HG02623 (cell line): Measurements from ENCODE around the gene GP1BA.

Source experiments
- ATAC-seq: cut with Tn5 transposase; IDR thresholded peaks from one replicate; pipeline ENCODE4 v1.9.1; 2021; ENCODE audit warnings: moderate library complexity; ENCODE audit not compliant: unreplicated experiment

The GP1BA gene

DNA sequence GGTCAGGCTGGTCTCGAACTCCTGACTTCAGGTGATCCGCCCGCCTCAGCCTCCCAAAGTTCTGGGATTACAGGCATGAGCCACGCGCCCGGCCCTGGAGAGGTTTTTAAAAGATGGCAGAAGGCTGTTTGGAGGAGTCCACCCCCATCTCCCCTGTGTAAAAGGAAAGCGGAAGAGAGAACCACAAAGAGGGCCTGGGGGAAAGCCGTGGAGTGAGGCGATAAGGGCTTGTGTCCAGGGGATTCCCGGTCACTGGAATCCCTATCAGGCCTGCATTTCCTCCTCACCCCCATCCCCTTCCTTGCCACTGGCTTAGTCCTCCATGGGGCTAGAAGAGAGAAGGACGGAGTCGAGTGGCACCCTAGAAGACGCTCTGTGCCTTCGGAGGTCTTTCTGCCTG, at the start of gene GP1BA:
Gene GP1BA (plus strand): TSS at position 315 of the 400 bp plus-strand sequence. CDS start 328 bp downstream, outside the sequence.
- ATAC-seq: no peak

DNA sequence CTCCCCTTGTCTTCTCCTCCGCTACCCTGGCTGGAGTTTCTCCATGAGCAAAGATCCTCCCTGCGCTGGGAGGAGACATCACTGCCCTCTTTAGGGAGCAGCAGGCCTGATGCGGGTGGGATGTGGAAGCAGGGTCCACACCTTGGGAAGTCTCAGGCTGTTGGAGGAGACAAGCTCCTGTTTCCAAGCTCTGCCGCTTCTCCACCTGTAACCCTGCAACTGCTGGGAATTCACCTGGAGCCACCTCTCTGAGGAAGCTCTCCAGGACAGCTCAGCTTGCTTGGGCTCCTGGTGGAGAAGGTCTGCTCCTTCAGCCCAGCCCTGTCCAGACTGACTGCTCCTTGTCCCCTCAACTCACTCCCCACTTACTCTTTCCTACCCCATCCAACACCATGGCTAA, 47.6 kb upstream of the GP1BA start:
- no peak for ATAC-seq

DNA sequence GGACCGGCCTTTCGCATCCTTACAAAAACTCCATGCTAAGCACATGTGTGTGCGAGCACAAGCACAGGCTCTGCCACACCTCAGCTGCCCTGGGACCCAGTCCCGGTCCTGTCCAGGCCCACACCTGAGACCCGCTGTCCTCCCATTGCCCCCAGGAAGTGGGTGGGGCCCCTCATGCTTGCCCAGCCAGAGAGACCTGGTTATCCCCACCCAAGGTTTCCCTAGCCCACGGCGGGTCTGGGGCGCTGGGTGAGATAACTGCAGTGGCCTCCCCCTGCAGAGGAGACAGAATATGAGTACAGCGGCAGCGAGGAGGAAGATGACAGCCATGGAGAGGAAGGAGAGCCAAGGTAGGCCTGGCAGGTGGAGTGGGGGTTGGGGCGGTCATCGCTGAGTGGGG, 45.2 kb upstream of the GP1BA start:
- no peak for ATAC-seq

DNA sequence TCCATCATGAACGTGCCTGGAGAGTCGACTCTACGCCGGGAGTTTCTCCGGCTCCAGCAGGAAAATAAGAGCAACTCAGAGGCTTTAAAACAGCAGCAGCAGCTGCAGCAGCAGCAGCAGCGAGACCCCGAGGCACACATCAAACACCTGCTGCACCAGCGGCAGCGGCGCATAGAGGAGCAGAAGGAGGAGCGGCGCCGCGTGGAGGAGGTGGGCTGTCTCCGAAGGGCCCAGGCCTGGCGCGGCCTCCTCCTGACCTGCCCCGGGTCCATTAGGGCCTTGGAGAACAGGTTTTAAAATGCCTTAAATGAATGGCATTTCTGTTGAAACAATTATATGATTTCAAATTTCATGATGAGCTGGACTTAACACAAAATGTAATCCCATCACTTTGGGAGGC, 44.5 kb upstream of the GP1BA start:
- no peak for ATAC-seq

DNA sequence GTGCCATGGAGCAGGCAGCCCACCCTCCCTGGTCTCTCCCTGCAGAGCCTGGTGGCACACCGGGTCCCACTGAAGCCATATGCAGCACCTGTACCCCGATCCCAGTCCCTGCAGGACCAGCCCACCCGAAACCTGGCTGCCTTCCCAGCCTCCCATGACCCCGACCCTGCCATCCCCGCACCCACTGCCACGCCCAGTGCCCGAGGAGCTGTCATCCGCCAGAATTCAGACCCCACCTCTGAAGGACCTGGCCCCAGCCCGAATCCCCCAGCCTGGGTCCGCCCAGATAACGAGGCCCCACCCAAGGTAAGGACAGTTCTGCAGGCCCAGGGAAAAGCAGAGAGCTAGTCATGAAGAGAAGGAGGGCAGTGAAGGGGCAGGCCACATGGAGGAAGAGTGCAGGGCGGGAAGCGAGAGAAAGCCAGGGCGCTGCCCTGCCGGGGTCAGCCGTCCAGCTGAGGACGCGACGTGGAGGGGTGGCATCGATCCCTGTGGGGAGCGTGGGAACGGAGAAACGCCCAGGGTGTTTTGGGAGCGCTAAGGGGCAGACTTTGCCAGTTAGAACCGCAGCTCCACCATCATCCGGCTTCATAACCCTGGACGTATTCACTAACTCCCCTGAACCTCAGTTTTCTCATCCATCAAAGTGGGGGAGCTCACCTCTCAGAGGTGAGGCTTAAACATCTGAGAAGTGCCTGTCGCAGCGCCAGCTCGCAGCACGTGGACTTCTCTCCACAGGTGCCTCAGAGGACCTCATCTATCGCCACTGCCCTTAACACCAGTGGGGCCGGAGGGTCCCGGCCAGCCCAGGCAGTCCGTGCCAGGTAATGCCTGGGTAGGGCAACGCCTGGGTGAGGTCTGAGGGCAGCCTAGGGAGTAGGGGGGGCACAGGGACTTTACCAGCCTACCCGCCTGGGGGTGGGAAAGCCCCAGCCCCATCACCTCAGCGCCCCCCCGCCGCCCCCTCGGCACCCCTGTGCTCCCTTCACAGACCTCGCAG, 40.4 kb upstream of the GP1BA start:
- no peak for ATAC-seq

DNA sequence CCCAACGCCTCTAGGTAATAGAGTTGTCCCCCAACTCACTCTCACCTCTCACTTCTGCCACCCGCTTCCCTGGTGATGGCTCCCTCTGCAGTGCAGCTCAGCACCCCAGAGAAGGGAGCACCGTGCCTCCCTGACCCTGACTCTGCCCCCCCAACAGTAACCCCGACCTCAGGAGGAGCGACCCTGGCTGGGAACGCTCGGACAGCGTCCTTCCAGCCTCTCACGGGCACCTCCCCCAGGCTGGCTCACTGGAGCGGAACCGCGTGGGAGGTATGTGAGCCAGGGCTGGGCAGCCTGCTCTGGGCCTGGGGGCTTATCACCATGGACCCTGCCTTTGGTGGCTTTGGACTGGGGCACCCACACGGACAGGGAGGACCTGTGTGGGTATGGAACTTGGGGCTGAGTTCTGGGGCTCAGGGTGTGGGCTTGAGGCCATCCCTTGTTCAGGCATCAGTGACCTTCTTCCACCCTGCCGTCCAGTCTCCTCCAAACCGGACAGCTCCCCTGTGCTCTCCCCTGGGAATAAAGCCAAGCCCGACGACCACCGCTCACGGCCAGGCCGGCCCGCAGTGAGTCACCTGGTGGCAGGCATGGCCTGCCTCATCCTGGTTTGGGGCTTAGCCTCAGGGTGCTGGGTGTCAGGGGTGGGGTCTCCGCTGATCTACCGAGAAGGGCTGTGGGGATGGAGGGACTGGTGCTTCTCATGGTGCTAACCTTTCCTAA, 39.4 kb upstream of the GP1BA start:
- ATAC-seq: no peak

DNA sequence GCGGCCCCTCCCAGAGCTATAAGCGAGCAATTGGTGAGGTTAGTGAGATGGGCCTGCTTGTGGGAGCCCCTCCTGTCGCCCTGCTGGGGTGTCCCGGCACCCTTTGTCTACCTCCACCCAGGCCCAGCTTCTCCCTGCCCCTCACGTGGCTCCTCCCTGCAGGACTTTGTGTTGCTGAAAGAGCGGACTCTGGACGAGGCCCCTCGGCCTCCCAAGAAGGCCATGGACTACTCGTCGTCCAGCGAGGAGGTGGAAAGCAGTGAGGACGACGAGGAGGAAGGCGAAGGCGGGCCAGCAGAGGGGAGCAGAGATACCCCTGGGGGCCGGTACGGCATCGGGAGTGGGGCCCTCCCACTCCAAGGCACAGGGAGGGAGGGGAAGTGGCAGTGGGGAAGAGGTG, 38.8 kb upstream of the GP1BA start:
- ATAC-seq: no peak

DNA sequence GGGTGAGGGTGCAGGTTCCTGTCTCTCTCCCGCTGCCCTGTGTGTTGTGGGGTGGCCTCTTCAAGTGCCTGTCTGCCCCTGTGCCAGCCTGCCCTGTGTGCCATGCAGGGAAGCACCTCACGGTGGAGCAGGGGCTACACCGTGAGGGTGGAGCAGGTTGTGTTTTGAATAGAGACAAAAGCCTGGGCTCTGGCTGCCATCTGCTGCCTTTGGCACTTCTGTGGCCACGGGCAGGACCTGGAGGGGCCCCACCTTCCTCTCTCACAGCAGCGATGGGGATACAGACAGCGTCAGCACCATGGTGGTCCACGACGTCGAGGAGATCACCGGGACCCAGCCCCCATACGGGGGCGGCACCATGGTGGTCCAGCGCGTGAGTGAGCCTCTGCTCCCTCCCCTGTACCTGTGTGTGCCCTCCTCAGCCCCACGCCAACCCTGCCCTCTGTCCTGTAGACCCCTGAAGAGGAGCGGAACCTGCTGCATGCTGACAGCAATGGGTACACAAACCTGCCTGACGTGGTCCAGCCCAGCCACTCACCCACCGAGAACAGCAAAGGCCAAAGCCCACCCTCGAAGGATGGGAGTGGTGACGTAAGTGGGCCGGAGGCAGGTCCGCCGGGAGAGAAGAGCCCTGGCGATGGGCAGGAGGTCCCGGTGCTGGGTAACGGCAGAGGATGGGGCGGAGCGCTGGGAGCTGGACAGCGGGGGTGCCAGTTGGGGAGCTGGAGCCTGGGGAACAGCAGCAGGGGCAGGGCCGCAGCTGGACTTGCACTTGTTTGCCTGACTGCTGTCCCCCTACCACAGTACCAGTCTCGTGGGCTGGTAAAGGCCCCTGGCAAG, 38.1 kb upstream of the GP1BA start:
- ATAC-seq: no peak

DNA sequence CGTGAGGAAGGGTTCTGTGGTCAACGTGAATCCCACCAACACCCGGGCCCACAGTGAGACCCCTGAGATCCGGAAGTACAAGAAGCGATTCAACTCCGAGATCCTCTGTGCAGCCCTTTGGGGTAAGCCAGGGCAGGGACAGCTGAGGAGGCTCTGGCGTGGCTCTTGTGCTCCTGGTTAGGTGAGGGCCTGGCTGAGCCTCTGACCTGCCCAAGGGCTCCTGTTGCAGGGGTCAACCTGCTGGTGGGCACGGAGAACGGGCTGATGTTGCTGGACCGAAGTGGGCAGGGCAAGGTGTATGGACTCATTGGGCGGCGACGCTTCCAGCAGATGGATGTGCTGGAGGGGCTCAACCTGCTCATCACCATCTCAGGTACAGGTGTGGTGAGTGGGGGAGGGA, 37.0 kb upstream of the GP1BA start:
- ATAC-seq: no peak

GRCh38 chr17:4895657-4896331, 36.3 kb upstream of the GP1BA start:
- ATAC-seq: no peak

GRCh38 chr17:4896332-4897197, 35.5 kb upstream of the GP1BA start:
- ATAC-seq: no peak

GRCh38 chr17:4897198-4897687, 34.8 kb upstream of the GP1BA start:
- ATAC-seq: no peak

DNA sequence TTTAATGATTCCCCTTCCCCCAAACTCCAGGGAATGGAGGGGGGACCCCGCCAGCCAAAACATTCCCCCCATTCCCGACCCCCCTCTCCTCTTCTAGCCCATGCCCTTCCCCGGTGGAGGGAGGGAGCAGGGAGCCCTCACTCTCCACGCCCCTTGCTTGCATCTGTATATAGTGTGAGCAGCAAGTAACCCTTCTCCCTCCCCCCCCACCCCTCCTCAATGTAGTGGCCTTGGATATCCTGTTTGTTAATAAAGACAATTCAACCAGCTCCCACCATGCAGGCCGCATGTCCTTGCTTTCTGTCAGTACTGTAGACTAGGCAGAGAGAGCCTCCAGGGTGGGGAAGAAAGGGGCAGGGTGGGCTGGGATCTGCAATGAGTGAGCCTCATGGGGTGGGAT, 34.3 kb upstream of the GP1BA start:
- ATAC-seq: no peak

DNA sequence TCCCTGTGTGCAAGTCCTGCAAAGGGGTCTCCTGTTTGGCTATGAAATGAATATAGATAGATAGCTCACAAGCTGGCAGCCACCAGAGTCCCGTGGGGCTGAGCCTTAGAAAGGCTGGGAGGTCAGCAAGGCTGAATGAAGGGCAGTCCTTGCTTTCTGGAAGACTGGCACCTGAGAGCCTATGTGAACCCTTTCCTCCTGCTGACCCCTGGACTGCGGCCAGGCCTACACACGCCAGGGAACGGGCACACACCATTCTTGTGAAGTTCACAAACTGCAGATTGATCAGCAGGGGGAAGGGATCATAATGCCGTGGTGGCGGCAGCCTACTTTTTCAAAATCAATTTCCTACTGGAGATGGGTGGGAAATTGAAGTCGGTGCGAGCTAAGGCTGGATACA, 33.7 kb upstream of the GP1BA start:
- ATAC-seq: no peak

GRCh38 chr17:4898927-4899326, 33.1 kb upstream of the GP1BA start:
- ATAC-seq: no peak

DNA sequence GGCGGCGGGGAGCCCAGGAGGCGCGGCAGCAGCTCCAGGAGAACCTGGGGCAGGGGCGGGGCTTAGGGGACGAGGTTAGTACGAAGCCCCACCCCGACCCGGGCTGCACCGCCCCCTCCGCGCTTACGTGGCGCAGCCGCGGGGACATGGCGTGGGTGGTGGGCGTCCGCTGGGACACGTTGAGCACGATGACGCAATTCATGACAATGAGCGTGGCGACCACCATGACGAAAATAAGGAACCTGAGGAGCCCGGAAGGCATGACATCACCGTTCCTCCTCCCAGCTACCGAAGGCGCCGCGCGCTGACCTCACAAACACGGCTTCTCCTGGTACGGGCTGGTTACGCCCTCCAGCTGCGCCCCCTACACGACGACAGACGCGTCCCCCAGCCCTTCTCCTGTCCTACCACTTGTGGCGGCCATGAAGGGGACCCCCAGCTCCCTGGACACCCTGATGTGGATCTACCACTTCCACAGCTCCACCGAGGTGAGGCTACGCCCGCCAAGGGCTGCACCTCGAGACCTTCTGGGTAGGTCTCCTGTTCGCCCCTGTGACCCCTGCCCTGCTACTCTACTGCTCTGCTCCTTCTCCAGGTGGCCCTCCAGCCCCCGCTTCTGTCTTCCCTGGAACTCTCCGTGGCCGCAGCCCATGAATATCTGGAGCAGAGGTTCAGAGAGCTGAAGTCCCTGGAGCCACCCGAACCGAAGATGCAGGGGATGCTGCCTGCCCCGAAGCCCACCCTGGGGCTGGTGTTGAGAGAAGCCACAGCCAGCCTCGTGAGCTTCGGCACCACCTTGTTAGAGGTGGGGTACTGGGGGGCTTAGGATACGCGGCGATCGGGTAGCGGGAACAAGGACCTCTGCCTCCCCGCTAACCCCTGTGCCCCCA, 32.5 kb upstream of the GP1BA start, which contains the start of gene C17orf107:
Gene C17orf107 (plus strand): TSS at position 196 of the 890 bp plus-strand sequence. CDS start 227 bp downstream, at position 423.
- ATAC-seq: no peak

DNA sequence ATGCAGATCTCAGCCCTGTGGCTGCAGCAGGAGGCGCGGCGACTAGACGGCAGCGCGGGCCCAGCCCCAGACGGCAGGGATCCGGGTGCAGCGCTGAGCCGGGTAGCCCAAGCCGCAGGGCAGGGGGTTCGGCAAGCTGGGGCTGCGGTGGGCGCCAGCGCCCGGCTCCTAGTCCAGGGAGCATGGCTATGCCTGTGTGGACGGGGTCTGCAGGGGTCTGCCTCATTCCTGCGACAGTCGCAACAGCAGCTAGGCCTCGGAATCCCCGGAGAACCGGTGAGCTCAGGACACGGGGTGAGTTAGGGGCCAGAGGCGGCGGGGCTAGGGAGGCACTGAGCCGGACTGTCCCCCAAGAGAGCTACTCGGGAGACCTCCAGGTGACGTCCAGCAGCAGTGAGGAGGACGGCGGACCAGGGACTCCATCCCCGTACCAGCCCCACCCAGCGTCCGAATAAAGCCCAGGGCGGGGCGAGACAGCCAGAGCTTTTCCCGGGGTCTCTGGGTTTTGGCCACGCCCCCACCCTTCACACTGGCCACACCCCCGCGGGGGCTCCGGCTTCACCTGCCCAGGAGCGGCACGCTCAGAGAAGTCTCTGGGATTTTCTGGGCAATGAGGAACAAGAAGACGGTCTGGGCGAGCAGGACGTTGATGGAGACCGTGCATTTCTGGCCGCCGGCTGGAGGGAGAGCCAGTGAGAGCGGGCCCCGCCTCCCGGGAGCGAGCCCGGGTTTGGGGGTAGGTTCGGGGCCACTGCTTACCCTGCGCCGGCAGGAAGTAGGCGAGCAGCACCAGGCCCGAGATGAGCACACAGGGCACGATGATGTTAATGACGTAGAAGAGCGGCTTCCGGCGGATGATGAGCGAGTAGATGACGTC, 31.6 kb upstream of the GP1BA start:
- ATAC-seq: no peak
